Superior temporal gyrus (tissue), 1 donor: ENCODE results near the gene HACD3.
"Not testable (repeated sequence)": the region's sequence is repeated elsewhere in the genome, so short reads cannot be mapped to it uniquely, and the experiment has no call there.

ENCODE experiments used
- DNase-seq: peaks from one replicate; pipeline ENCODE4 v3.0.0-alpha.2; 2016; ENCODE audit errors: extremely low spot score

HACD3 gene

GRCh38 chr15:65599677-65600076 lies 69.4 kb downstream of the HACD3 start:
- no peak for DNase-seq

DNA sequence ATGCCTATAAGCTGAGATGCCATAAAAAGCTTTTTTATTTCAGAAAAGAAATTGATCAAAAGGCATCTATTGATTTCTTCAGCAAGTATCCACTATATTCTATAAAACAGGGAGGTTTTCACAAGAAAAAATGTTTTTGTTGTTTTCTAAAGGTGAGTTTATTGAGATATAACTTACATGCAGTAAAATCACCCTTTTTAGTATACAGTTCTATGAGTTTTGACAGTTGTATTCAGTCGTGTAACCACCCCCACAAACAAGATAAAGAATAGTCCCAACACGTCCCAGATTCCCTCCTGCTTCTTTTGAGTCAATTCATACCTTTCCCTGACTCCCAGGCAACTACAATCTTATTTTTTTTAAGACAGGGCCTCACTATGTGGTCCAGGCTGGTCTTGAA lies 72.9 kb downstream of the HACD3 start:
- DNase-seq: no peak

GRCh38 chr15:65603559-65603958 lies 73.3 kb downstream of the HACD3 start:
- DNase-seq: no peak

DNA sequence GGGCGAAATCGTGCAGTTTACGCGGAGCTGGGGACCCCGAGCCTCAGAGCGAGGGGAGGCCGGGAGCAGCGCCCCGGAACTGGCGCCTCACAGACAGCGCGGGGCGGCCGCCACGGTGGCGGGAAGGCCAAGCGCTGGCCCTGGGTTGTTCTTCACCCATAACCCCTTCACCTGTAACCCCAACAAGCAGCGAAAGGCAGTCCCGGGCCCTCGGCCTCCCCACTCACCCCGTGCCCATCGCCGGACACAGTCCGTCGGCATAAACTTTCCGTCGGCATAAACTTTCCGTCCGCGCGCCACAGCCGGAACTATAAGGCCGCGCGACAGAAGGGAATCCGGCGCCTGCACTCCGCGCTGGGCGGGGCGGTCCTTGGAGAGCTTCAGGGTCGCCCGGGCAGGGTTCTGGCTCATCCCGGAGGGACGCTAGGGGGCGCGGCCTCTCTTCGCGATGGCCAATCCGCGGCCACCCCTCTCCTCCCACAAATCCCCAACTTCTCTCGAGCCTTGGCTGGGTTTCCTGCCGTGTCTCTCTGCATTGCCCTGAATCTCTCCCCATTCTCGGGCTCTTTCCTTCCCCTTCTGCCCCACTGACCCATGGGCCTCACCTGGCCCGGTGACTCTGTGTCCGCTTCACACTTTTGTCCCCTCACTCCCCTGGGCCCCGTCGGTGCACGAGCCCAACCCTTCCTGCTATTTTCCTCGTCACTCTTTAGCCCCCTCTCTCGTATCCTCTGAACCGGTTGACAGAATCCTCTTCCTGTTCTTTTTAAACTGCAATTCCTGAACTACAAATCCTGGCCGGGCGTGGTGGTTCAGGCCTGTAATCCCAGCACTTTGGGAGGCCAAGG lies 80.8 kb downstream of the HACD3 start, which contains the start of gene INTS14:
Gene INTS14 (minus strand): TSS at position 261 of the 848 bp plus-strand sequence. CDS start 3,751 bp downstream, outside the sequence.
- peak; percentile 98 for DNase-seq

DNA sequence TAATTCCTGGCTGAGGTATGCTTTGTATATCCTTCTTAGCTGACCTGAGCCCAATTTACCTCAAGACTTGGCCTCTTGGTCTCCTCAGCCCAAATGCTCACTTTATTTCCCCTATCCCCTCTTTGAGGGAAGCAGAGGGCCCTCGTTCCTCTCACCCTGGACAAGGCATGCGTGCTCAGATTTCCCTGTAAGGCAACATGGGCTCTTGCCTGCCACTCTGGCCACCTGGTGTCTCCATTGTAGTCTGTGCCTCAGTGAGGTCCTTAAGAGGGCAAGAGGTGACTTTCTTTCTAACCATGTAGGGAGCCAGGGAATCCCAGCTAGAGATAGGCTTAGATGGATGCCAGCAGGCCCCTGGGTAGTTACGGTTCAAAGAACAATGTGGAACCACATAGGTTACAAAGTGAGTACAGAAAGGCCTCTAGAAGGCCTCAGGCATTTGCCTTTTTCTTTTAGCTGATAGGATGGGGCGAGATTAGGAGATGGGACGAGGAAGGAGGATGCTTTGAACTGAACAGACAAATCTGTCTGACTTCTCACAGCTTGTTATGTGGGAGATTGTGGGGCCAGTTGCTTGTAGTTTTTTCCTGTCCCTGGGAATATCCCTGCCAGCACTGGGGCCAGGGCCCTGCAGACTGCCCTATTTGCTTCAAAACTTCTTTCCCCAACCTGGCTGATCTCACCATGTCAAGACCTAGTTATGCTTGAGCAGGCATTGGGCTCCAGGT lies 81.8 kb downstream of the HACD3 start:
- no peak for DNase-seq

DNA sequence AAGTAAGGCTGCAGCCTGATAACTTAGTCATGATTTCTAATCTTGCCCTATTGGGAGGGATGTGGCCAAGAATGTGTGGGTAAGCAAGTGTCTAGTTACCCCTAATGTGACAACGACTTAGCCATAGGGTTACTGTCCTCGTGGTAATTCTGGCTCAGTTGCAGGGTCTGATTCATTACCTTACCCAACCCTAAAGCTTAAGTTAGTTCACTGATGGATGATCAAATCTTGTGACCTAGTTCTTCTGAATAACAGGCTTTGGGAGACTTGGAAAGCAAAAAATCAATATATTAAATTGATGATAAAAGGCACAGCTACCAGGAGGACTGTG lies 82.3 kb downstream of the HACD3 start:
- DNase-seq: no peak

DNA sequence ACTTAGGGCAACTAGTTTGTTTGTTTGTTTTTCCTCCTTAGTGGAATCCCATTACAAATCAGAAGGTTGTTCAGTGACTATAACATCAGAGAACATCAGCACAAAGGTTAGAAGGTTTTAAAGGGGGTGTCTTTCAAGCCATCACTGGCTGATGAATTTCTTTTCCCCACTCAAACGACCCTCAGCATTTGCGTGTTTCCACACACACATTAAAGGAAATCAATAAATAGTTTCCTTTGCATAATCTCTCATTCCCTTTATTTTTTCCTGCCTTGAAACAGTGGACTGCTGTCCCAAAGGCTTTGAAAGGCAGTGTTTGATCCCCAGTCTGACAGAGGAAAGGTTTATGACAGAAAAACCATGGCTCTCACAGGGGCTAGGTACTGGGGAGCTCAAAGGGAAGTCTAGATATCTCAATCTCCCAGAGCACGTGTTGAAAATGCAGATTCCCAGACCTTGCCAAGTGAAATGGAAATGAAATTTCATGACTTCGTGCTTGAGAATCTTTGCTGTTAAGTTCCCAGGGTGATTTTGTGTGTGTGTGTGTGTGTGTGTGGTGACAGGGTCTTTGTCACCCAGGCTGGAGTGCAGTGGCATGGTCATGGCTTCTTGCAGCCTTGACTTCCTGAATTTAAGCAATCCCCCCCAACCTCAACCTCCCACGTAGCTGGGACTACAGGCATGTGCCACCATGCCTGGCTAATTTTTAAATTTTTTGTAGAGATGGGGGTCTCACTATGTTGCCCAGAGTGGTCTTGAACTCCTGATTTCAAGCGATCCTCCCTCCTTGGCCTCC lies 82.9 kb downstream of the HACD3 start:
- DNase-seq: no peak

- not testable (repeated sequence) for DNase-seq
These were observed 85.6 kb downstream of the HACD3 start for GRCh38 chr15:65615887-65616286.

DNA sequence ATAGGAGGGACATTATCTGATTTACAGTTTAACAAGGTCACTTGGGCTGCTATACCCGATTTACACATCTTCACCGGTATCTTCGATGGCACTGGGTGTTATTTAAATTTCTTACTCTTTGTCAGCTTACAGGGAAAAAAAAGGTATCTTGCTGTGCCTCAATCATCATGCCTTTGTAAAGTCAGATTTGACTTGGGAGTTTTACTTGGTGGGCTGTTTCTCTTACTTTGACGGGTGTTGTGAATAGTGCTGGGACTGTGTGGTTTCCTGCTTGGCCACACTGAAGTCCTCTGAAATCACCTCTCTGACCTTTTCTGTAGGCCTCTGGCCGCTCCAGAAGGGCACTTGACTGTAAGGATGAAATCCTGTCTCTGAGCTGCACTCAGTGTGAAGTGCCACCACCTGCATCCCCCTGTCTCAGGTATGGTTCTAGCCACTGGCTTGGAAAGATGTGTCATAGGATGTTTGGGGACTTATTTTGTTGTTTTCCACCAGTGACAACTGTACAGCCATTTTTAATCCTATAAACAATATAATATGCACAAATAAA lies 88.4 kb downstream of the HACD3 start:
- no peak for DNase-seq

DNA sequence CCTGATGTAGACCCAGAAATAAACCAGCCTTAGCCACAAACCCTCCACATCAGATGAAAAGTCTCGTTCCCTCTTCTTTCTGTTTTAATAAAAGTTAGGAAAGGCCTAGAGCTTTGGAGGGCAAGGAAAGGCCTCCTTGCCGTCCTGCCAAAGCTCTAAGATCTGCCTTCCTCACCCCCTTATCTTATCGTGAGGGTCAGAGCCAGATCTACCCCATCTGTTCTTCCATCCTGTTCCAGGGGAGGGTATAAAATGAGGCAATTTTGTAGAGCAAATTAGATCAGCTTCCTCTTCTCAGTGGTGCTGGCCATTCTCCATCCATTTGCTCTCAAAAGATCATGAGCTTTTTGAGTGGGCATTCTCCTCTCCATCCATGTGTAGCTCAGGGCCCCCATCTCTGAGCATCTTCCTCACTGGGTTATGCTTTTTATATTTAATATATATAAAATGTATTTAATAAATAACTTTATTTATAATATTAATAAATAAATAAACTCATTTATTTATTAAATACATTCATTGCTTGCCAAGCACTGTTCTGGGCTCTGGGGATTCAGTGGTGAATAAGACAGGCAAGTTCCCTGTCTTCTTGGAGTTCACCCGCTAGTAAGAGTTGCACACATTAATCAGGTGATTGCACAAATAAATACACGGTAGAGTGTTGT lies 89.5 kb downstream of the HACD3 start:
- no peak for DNase-seq

DNA sequence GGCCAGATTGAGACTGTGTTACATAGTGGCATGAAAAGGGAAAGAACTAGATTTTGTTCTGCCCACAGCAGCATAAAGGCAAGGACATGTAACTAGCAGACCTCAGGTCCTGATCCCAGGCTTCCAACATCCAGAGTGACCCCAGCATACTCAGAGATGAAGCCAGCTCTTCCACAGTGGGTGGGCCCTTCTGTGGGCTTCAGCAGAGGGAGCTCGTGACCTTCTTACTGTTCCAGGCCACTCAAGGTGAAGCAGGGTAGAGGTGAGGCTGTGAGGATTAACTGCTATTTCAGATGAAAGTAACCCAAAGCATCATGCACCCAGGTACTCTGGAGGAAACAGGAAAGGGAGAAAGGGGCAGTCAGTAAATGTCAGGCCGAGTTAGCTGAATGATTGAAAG lies 90.6 kb downstream of the HACD3 start:
- no peak for DNase-seq

GRCh38 chr15:65621638-65622037 lies 91.4 kb downstream of the HACD3 start, which contains the start of gene SLC24A1:
SLC24A1 (plus strand) TSS chr15:65621938; CDS start chr15:65624081, 2,143 bp downstream.
- DNase-seq: no peak

DNA sequence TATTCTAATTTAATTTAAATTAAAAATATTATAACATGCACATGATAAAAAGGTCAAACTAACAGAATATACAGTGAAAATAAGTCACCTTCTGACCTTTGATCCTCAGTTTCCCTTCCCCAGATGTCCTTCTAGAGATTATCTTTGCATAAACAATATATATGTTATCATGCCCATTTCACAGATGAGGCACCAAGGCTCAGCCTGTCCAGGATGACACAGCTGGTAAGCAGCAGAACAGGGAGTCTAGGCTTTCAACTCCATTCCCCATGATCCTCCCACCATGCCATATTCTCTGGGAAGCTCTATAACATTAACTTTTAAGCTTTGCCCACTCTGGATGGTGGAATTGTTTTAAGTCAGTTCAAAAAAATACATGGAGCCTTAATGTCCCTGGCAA lies 92.8 kb downstream of the HACD3 start:
- DNase-seq: no peak

GRCh38 chr15:65626856-65627255 lies 96.6 kb downstream of the HACD3 start:
- no peak for DNase-seq
